ENCODE data around the gene CHST5.
"Not testable (repeated sequence)": the region's sequence is repeated elsewhere in the genome, so short reads cannot be mapped to it uniquely, and the experiment has no call there.

CHST5 gene

DNA sequence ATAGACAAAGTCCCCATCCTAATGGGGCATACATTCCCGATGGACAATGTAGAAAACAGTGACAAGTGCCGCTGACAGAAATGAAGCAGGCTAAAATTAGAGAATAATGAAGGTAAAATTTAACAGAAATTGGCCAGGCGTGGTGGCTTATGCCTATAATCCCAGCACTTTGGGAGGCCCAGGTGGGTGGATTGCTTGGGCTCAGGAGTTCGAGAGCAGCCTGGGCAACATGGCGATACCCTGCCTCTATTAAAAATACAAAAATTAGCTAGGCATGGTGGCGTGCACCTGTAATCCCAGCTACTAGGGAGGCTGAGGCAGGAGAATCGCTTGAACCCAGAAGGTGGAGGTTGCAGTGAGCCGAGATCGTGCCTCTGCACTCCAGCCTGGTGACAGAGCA lies 12.5 kb upstream of the CHST5 start:
- not testable (repeated sequence) for DNase-seq

DNA sequence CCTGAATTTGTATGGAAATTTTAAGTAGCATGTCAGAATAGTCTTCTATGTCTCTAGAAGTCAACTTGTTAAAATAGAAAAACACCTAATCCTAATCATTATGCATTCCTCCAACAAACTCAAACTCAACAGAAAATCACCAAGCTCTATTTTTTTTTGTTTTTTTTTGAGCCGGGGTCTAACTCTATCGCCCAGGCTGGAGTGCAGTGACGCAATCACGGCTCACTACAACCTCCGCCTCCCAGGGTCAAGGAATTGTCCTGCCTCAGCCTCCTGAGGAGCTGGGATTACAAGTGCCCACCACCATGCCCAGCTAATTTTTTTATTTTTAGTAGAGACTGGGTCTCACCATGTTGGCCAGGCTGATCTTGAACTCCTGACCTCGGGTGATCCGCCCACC lies 10.4 kb upstream of the CHST5 start:
- DNase-seq, result no peak

DNA sequence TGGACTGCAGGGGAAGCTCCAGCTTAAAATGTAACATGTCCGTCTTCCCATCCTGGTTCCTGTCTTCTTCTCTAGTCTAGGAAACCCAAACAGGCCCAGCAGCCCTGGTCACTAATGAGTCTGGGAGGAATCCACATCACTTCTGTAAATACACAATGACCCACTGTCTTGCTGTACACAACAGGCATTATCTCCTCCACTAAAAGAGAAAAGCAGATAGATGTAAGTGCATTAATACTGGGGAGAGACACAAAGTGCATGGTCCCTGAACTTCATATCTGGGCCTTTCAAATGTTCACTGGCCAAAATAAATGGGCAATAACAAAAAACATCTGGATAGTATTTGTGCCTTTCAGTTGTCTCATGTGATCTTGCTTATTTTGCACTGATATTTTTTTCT lies 10.0 kb upstream of the CHST5 start:
- DNase-seq, result not testable (repeated sequence)

DNA sequence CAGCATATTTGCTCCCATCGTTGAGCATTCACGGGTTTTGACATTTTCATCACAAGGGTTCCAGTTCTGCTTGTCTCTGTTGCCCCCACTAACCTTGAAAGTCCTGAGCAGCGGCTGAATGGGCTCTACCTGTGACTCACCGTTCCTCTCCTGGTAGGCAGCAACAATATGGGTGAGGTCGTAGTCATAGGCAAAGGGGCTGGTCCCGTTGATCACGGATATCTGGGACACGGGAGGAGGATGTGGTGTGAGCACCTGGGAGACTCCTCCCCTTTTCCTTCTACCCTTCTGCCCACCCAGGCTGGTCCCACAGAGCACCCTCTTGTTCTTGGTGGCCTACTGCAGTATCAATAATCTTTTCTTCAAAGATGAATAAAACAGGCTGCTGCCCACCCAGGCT lies 6.6 kb upstream of the CHST5 start:
- not testable (repeated sequence) for DNase-seq

DNA sequence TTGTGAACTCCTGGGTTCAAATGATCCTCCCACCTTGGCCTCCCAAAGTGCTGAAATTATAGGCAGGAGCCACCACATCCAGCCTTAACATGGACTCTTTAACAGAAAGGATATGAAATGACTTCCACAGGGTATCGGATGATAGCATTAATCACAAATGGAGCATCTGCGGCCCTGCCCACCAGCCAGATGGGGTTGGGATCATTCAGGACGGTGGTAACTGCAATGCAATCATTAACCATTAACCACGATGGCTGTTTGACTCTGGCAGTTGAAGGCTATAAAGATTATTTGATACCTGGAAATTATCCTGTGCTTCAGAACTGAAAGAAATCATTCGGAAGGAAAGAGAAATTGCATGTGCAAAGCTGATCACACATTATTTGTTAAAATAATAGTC lies 5.3 kb upstream of the CHST5 start:
- no peak for DNase-seq

DNA sequence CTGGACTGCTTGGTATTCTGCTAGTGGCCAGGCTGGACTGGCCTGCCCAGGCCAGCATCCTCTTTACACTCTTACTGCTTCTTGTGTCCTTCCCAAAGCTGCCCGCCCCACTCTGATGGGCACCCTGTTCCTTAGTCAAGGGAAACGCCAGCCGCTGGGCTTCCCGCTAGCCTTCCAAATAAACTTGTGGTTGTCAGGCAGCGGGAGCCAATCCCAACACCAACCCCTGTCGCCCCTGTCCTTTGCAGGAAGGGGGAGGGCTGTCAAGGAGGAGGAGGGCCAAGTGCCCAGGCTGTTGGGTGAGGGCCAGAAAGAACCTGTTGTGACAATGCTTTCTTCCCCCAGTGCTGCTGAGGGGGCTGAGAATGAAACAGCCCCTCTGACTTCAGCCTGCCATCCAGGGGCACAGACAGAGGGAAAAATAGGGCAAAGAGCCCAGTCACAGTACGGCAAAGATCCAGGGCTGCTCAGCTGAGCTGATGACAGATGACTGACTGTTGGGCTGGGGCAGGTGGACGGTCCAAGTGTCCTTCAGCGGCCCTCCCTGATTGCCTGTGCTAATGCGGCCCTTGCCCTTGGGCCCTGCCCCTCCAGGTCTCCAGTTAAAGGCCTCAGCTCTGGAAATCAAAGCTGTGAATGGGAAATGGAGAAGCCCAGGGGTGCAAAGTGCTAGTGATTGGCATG lies 3.1 kb upstream of the CHST5 start:
- not testable (repeated sequence) for DNase-seq

DNA sequence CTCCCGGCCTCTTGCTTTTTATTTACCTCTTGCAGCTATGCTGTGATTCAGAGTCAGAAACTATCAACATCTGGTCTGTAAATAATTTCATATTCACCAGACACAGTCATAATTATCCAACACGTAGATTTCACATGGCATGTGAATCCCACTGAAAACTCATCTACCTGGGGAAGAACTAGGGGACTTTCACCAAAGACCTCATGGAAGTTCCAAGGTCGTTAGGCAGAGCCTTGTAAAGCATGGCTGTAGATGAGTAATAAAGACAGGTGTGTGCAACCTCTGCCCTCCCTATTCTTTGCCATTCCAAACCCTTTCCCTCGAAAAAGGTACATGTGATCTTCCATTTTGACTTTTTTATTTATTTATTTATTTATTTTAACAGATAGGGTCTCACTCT lies 1.9 kb upstream of the CHST5 start:
- DNase-seq, result no peak

DNA sequence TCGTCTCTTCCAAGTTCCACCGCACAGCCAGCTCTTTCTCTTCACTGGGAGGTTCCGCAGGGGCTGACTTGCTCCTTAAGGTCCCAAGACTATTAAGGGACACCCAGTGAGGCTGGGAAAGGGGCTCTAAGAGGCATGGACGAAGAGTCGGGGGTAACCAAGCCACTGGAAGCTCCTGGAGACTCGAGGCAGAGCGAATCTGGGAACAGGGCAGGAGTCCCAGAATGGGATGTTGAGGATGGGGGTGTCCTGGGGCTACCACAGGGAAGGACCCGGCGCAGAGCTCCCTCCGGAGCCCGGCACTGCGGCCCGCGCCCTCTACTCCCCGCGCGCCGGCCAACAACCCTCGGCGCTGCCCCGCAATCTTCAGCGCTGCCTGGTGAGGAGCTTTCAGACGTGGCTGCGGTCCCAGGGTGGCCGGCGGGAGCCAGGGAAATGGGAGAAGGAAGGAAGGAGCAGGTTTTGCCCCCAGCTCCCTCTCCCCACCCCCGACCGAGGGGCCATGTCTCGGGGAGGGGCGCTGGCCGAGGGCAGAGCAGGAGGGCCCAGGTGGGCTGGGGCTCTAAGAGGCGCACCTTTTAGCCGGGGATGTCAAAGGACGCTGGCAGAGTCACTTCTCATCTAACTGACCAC lies 581 bp downstream of the CHST5 start:
- no peak for DNase-seq

DNA sequence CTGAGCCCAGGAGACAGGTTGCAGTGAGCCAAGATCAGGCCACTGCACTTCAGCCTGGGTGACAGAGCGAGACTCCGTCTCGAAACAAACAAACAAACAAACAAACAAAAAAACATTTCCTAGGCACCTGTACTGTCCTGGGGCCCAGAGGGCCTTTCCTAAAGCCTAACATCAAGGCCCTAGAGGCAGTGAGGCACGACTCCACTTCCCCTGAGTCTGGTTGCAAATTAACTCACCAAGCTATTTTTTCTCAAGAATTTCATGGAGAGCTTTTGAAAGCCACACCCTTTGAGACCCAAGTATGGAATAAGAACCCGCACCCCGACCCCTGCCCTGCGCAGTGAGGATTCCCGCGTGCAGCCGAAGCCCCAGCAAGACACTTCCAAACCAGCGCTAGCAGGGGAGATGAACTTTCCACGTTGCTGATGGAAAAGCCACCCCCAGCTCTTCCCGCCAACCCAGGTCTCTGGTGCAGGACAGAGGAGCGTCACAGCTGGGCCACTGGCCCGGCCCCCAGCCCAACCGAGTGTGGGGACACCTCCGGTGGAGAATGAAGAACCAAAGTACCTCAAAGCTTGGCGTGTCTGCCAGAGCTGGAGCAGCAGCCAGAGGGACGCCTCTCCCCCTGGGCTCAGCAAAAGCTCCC lies 1.2 kb downstream of the CHST5 start:
- DNase-seq, result no peak

DNA sequence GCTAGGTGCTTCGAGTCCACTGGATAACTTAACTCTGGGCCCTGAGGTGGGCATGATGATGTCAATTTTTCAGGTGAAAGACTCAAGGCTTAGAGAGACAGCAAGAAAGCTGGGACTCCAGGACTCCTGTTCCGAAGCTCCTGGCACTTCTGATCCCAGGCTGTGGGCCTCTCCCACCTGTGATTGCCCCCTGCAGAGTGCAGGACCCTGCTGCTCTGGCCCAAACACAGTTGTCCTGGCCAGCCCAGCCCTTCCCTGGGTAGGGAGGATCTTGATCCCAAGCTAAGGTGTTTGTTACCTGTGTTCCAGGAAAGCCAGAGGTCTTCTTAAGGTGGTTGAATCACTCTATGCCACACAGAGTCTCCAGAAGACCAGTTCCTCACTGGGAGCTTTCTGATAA lies 3.1 kb downstream of the CHST5 start:
- DNase-seq, result no peak

DNA sequence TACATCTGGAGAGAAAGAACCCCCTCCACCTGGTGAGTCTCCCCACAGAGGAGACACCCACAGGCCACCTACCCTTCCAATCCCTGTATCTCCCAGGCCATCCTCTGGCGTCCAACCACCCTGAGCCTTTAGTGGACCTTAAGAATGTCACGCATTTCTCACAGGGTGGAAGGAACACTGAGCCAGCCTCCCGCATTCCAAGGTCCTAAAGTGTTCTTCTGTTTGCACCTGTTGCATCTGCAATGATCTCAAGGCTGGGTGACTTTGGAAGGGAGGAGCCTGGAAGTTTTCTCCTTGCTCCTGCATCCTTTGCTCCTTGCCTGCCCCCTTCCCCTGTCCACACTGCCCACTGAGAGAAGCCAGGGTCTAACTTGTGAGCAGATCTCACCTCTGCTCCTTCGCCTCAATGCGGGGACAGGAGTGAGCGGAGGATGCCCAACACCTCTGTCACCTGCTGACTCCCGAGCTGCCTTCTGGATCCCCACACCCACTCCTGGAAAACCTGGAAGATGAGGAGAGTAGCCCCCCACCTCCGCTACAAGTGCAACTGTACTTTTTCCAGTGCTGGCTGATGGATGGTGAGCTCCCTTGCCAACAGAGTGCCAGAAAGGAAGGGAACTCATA lies 3.7 kb downstream of the CHST5 start:
- no peak for DNase-seq

DNA sequence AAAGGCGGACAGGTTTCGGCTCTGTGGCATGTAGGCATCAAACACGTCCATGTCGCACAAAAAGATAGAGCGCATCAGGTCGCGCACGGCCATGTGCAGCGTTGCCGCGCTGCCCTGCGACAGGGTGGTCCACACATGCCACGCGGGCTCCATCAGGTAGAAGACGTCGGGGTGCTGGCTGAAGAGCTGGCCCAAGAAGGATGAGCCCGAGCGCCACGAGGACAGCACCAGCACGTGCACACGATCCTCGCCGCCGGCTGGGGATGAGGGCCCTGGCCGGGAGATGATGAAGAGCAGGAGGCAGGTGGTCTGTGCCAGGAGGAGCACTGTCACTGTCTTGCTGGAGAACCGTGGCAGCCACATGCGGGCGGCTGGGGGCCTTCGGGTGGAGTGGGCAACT lies 5.9 kb downstream of the CHST5 start:
- no peak for DNase-seq

DNA sequence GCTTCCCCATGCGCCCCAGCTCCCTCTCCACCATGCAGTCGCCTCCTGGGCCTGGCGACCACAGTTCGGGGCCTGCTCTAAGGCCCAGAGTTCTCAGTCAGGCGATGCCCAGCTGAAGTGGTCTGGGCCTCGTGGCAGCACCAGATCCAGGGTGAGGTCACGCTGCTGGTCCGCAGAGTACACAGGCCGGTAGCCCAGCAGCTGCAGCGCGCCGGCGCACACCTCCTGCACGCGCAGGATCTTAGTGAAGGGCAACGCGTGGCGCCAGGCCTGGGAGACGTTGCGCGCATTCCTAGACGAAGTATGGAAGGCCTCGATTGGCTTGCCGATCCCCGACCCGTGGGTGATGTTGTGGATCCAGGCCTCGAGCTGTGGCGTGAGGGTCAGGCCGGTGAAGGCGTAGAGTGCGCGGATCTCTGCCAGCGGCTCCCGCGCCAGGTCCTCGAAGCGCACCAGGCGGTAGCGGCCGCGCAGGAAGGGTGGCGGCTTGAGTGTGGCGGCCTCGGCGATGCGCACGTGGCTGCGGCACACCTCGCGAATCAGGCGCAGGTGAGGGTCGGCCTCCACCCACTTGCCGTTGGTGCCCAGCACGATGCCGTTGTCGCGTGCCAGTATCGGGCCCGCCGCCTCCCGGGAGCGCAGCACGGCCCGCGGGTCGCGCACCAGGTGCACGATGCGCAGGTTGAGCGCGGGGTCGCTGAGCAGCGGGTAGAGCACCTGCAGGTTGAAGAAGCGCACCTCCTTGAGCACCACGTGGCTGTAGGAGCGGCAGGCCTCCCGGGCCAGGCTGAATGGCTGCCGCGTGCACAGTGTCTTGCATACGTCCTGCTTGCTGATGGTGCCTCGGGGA lies 6.6 kb downstream of the CHST5 start:
- DNase-seq, result no peak

DNA sequence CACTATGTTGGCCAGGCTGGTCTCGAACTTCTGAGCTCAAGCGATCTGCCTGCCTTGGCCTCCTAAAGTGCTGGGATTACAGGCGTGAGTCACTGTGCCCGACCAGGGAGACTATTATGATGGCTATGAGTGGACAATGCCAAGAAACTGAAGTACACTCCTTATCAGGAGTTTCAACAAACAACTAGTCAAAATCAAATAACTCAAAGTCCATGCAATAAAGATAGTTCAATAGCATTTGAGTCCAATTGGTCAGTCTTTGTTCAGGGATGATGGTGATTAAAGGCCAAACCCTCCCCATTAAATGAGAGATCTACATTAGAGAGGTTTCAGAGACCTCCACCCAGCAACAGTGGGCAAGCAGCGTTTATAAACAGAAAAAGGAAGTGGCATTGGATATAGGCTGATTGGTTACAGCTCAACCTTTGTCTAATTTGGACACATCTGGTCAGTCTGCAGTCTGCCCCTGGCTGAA lies 8.0 kb downstream of the CHST5 start:
- no peak for DNase-seq

DNA sequence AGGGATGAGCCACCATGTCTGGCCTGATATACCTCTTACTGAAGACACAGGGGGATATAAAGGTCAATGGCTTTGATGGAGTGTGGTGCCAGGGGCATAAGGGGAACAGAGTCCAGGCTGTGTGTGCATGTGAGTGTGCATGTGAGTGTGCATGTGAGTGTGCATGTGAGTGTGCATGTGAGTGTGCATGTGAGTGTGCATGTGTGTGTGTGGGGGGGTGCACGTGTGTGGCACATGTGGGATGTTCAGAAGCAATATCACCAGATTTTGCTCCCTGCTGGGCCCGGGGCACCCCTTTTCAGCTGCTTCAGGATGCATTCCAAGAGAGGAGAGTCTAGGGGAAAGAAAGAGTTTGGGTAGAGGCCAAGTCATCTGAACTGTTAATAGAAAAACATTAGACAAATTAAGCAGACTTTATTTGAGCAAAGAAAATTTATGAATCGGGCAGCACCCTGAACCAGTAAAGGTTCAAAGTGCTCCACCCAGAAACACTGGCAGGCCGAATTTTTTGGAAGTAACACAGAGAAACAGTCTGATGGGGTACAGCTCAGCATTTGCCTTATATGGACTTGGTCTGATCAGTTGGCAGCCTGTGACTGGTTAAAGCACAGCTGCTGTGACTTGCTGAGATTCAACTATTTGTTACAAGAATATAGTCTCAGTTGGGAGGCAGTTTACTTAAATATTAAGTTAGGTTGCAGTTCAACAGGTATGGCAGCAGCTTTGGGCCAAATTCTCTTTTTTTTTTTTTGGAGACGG lies 9.7 kb downstream of the CHST5 start:
- DNase-seq, result no peak

DNA sequence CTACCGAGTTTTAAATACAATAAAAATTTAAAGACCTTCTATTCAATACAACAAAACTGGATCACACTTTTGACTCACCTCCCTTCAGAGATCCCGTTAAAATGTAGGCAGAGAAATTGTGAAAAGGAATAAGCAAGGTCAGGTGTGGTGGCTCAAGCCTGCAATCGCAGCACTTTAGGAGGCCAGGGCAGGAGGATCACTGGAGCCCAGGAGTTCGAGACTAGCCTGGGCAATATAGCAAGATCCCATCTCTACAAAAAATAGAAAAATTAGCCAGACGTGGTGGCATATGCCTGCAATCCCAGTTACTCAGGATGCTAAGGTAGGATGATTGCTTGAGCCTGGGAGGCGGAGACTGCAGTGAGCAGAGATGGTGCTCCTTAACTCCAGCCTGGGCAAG lies 16.7 kb downstream of the CHST5 start:
- DNase-seq, result no peak

DNA sequence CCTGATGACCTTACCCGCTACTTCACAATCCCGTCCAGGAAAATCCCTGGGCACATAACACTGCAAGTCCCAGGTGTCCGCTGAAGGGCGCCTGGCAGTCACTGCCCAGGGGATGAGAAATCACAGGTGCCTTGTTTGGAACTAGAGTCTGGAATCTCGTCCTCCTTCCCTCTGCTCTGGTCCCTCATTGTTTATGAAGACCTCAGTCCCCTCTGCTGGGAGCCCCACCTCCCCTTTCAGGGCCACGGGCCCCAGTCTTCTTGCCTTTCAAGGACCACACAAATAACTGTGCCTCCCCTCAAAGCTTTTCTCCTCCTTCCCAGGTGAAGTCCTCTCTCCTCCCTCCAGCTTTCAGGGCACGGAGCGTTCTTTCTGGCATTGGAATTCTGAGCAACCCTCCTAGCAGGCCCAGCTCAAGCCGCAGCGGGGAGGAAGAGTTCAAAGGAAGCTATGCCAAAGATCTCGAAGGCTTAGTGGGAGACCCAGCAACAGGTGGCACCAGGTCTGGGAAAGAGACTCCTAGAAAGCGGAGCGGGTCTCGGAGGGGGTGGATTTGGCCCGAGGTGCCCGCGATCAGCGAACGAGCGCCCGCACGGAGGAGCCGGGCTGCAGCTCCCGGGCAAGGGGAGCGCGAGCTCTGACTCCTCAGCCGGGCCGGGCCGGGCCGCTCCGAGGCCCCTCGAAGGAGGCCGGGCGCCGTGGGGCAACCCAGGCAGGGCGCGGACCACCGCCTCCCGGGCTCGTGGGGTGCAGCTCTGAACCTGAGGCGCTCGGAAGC lies 19.5 kb downstream of the CHST5 start:
- DNase-seq, result not testable (repeated sequence)

DNA sequence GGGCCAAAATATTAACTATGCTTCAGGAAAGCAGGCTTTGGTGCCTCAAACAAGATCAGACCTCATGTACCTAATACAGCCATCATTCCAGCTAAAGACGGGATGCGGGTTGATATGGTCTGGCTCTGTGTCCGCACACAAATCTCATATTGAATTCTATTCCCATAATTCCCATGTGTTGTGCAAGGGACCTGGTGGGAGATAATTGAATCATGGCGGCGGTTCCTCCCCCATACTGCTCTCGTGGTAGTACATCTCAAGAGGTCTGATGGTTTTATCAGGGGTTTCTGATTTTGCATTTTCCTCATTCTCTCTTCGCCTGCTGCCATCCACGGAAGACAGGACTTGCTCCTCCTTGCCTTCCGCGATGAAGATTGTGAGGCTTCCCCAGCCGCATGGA lies 21.6 kb downstream of the CHST5 start:
- no peak for DNase-seq

DNA sequence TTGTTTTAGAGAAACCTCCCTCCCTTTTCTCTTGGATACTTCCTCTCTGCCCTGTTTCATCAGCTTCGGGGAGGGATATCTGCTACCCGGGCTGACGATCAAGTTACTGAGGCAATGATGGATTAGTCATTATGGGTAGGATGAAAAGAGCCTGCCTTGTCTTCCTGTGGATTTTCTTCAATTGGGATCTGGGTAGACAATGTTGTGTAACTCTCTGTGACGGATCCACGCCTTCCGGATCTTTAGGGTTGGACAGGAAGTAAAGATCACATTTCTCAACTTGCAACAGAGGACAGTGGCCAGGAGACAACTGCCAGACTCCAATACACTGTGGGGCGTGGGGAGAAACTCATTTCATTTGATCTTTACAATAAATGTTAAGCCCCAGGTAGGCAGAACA lies 29.3 kb downstream of the CHST5 start:
- no peak for DNase-seq

DNA sequence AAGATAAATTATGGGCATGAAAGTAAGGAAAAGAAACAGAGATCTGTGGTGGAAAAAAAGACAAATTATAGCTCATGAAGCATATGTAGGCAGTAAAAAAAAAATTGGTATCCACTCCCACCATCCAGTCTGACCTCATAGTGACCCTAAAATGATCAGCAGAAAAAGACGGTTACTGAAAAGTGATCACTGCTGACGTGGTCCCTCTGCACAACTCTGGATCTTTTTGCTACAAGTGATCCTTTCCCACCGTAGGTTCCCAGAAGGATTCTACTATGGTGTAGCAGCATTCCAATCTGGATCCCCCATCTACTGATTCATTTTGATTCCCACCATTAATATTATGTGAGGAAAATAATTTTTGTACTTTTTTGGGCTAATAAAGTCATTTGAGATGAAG lies 29.8 kb downstream of the CHST5 start:
- no peak for DNase-seq

DNA sequence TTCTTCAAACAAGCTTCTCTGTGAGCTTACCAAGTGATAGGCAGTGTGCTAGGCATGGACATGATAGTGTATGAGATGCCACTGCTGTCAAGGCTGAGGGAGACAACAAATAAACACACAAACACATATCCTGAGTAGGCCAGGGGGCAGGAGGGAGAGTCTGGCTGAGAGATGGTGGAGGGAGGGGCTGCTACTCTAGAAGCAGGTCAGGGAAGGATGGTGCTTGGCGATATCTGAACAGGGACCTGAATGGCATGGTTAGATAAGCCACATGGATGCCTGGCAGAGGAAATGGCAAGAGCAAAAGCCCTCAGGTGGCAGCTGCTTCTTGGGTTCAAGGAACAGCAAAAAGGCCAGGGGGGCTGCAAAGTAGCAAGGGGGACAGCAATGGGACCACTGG lies 32.1 kb downstream of the CHST5 start:
- no peak for DNase-seq

Data from activated CD4-positive, CD25-positive, alpha-beta regulatory T cell treated with anti-CD3 and anti-CD28 coated beads, Interleukin-2, amount 50 U/mL, for 72 hours (primary cell).